HG03354 (cell line): ENCODE measurements around the gene AGAP2.
A peak's percentile ranks its signal among the peaks of the same experiment; 100 is the strongest.
"Not testable (repeated sequence)": the region's sequence is repeated elsewhere in the genome, so short reads cannot be mapped to it uniquely, and the experiment has no call there.

Experiments used
- ATAC-seq: cut with Tn5 transposase; IDR thresholded peaks from one replicate; pipeline ENCODE4 v1.9.1; 2021; ENCODE audit warnings: mild to moderate bottlenecking; ENCODE audit not compliant: unreplicated experiment, poor library complexity, severe bottlenecking

The AGAP2 gene

GRCh38 chr12:57726884-57727757 lies 11.4 kb downstream of the AGAP2 start:
- no peak for ATAC-seq

GRCh38 chr12:57726151-57726883 lies 12.2 kb downstream of the AGAP2 start:
- ATAC-seq, result peak; percentile 68

- ATAC-seq, result no peak
These were observed 12.7 kb downstream of the AGAP2 start for GRCh38 chr12:57725851-57726150.

- ATAC-seq, result no peak
These were observed 13.4 kb downstream of the AGAP2 start for GRCh38 chr12:57724936-57725740.

- ATAC-seq, result no peak
These were observed 14.3 kb downstream of the AGAP2 start for GRCh38 chr12:57724003-57724935.

GRCh38 chr12:57723630-57723962 lies 14.9 kb downstream of the AGAP2 start:
- no peak for ATAC-seq

GRCh38 chr12:57722716-57723629 lies 15.6 kb downstream of the AGAP2 start:
- no peak for ATAC-seq

- ATAC-seq, result not testable (repeated sequence)
These were observed 16.5 kb downstream of the AGAP2 start for GRCh38 chr12:57721846-57722608.

- no peak for ATAC-seq
These were observed 17.6 kb downstream of the AGAP2 start for GRCh38 chr12:57720606-57721595.

- ATAC-seq, result no peak
These were observed 18.6 kb downstream of the AGAP2 start for GRCh38 chr12:57719777-57720605.

GRCh38 chr12:57718641-57719528 lies 19.7 kb downstream of the AGAP2 start:
- ATAC-seq, result no peak

GRCh38 chr12:57717846-57718640 lies 20.5 kb downstream of the AGAP2 start:
- ATAC-seq, result no peak

GRCh38 chr12:57717131-57717530 lies 21.4 kb downstream of the AGAP2 start:
- no peak for ATAC-seq

GRCh38 chr12:57716305-57716704 lies 22.2 kb downstream of the AGAP2 start:
- no peak for ATAC-seq
